OCI-LY1 (cell line): ENCODE results near the gene CHMP5.

Experiments used
- H2AFZ ChIP-seq: fragments of 200-600 bp; sonication (generic), shearing (Covaris generic); 2 replicates; pipeline ENCODE4 v1.6.0; 2014; ENCODE audit warnings: antibody characterized with exemption, mild to moderate bottlenecking, low read length
- H3F3A ChIP-seq: fragments of 200-600 bp; sonication (generic), shearing (Covaris generic); 2 replicates; pipeline ENCODE4 v1.6.0; 2014; ENCODE audit warnings: mild to moderate bottlenecking, antibody characterized with exemption, low read length, moderate library complexity; ENCODE audit not compliant: insufficient read depth
- H3K27ac ChIP-seq: fragments of 200-600 bp; sonication (generic); 2 replicates; pipeline ENCODE4 v1.5.1; 2014; ENCODE audit warnings: low read length, mixed run types, mild to moderate bottlenecking, low read depth; ENCODE audit not compliant: poor library complexity, severe bottlenecking
- H3K27me3 ChIP-seq: fragments of 200-600 bp; sonication (generic); 2 replicates; pipeline ENCODE4 v1.6.0; 2014; ENCODE audit warnings: antibody characterized with exemption, mild to moderate bottlenecking, low read length, moderate library complexity; ENCODE audit not compliant: insufficient read depth
- H3K36me3 ChIP-seq: fragments of 200-600 bp; sonication (generic); 2 replicates; pipeline ENCODE4 v1.6.1; 2014; ENCODE audit warnings: mild to moderate bottlenecking, antibody characterized with exemption, low read length, moderate library complexity, mixed read lengths; ENCODE audit not compliant: insufficient read depth
- H3K4me1 ChIP-seq: fragments of 200-600 bp; sonication (generic); 2 replicates; pipeline ENCODE4 v1.5.1; 2014; ENCODE audit warnings: mild to moderate bottlenecking, low read length, moderate library complexity; ENCODE audit not compliant: insufficient read depth, severe bottlenecking
- H3K4me2 ChIP-seq: fragments of 200-600 bp; sonication (generic), shearing (Covaris generic); 2 replicates; pipeline ENCODE4 v1.6.1; 2014; ENCODE audit warnings: low read length
- H3K4me3 ChIP-seq: fragments of 200-600 bp; sonication (generic); 2 replicates; pipeline ENCODE4 v1.5.1; 2014; ENCODE audit warnings: low read length, low read depth, mild to moderate bottlenecking, mixed read lengths; ENCODE audit not compliant: poor library complexity, severe bottlenecking
- H3K79me2 ChIP-seq: fragments of 200-600 bp; shearing (Covaris generic); 2 replicates; pipeline ENCODE4 v1.6.1; 2016; ENCODE audit warnings: mixed run types, low read length, mixed read lengths; ENCODE audit not compliant: insufficient read depth
- H3K9ac ChIP-seq: fragments of 200-600 bp; sonication (generic), shearing (Covaris generic); 2 replicates; pipeline ENCODE4 v1.6.1; 2014; ENCODE audit warnings: mild to moderate bottlenecking, low read length, mixed read lengths
- H3K9me2 ChIP-seq: fragments of 200-600 bp; sonication (generic), shearing (Covaris generic); 2 replicates; pipeline ENCODE4 v1.6.1; 2014; ENCODE audit warnings: low read depth, mild to moderate bottlenecking, low read length, mixed read lengths
- H3K9me3 ChIP-seq: fragments of 200-600 bp; shearing (Covaris generic); 2 replicates; pipeline ENCODE4 v1.6.1; 2014; ENCODE audit warnings: low read length, mixed read lengths
- H4K20me1 ChIP-seq: fragments of 200-600 bp; sonication (generic), shearing (Covaris generic); 2 replicates; pipeline ENCODE4 v1.6.0; 2016; ENCODE audit warnings: mild to moderate bottlenecking, low read length; ENCODE audit not compliant: insufficient read depth
- CTCF ChIP-seq: fragments of 200-600 bp; sonication (generic), shearing (Covaris generic); IDR thresholded peaks from 2 replicates; pipeline ENCODE4 v1.5.1; 2017; ENCODE audit warnings: mild to moderate bottlenecking, antibody characterized with exemption, low read length, moderate library complexity, mixed read lengths
- EZH2 ChIP-seq: fragments of 200-600 bp; sonication (generic), shearing (Covaris generic); IDR thresholded peaks from 2 replicates; pipeline ENCODE4 v1.8.0; 2017; ENCODE audit warnings: borderline replicate concordance, mixed run types, mild to moderate bottlenecking, antibody characterized with exemption, low read length, moderate library complexity, mixed read lengths

CHMP5 gene

GRCh38 chr9:33229359-33230114, 35.3 kb upstream of the CHMP5 start:
- no peak for TF ChIP-seq EZH2
- peak; percentile 32; the same call in 1 of the 2 replicates for TF ChIP-seq CTCF
- Histone ChIP-seq H3K4me3 (no peak overlapping the region), H3K79me2 (no peaks in the 10 kb centered on the region), H3K27ac (no peak overlapping the region), H3K4me1 (no peaks in the 10 kb centered on the region), H3K9me3 (no peaks in the 10 kb centered on the region), H3K4me2 (no peak overlapping the region), H3K36me3 (no peaks in the 10 kb centered on the region), H3K27me3 (no peaks in the 10 kb centered on the region; the same call in 1 of the 2 replicates), H3K9ac (no peak overlapping the region), H2AFZ (no peak overlapping the region), H3F3A (no peaks in the 10 kb centered on the region), H3K9me2 (no peaks in the 10 kb centered on the region), H4K20me1 (no peaks in the 10 kb centered on the region)

- no peak overlapping the region for H3K4me2 ChIP-seq
- H3K27me3 ChIP-seq: no peaks in the 10 kb centered on the region; the same call in none of the 2 replicates
- no peak overlapping the region for H3K9ac ChIP-seq
- no peaks in the 10 kb centered on the region for H3K4me1 ChIP-seq
- no peaks in the 10 kb centered on the region for H3K79me2 ChIP-seq
- H3K27ac ChIP-seq: no peak overlapping the region
- H3F3A ChIP-seq: no peaks in the 10 kb centered on the region
- H3K9me3 ChIP-seq: no peaks in the 10 kb centered on the region
- no peaks in the 10 kb centered on the region for H3K36me3 ChIP-seq
- H2AFZ ChIP-seq: no peak overlapping the region
- H3K9me2 ChIP-seq: no peaks in the 10 kb centered on the region
- no peaks in the 10 kb centered on the region for H4K20me1 ChIP-seq
- TF ChIP-seq CTCF (no peak), EZH2 (no peak)
- H3K4me3 ChIP-seq: no peak overlapping the region
Measured at GRCh38 chr9:33230756-33231622, 33.9 kb upstream of the CHMP5 start.

GRCh38 chr9:33231623-33231942, 33.3 kb upstream of the CHMP5 start:
- Histone ChIP-seq H3K79me2 (no peaks in the 10 kb centered on the region), H3K4me2 (no peak overlapping the region), H3K9ac (no peak overlapping the region), H2AFZ (no peak overlapping the region), H3K9me3 (no peaks in the 10 kb centered on the region), H3K27ac (no peak overlapping the region), H3K27me3 (no peaks in the 10 kb centered on the region; the same call in none of the 2 replicates), H3K9me2 (no peaks in the 10 kb centered on the region), H3F3A (no peaks in the 10 kb centered on the region), H4K20me1 (no peaks in the 10 kb centered on the region), H3K4me1 (no peaks in the 10 kb centered on the region), H3K36me3 (no peaks in the 10 kb centered on the region), H3K4me3 (no peak overlapping the region)
- no peak for TF ChIP-seq CTCF
- no peak for TF ChIP-seq EZH2
